Measurements from ENCODE around the gene PHACTR2. TPM values are rescaled to one million over a fixed set of nuclear protein-coding genes. Genes with fewer than 3 reads are reported as not detected.

Gene PHACTR2
- total and polyA plus RNA-seq, 4 donors = 11.0 to 119 (median 43.8) TPM

DNA sequence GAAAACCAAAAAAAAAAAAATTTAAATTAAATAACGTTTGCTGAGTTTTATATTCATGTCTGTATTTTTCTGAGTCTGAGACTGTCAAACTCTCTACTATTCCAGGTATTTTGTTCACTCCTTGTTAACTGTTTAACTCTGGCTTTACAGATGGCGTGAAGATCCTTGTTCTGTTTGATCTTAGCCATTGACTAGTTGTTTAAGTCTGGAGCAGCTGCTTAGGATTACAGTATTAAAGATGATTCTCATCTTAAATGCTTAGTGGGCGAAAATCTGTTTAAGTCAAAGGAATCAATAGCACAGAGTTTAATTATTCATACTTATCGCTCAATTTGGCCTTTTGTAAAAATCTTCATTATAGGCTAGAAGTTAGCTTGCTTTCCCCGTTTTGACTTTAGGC, 2.4 kb downstream of the PHACTR2 start:
- no peak for ATAC-seq (ENCODE audit: insufficient read depth, low FRiP score)
- no peak overlapping the region for H3K4me3 ChIP-seq
- H3K36me3 ChIP-seq (ENCODE audit: control insufficient read depth in 4 of 4, insufficient read depth in 4 of 4, low read length in 4 of 4) = peaks cover 0 to 3% (median 0%) of the 10 kb centered on the region in 4 donors
- H3K27ac ChIP-seq (ENCODE audit: low read depth in 1 of 2, low read length in 1 of 2) = no peak overlapping the region
- H3K9me3 ChIP-seq (ENCODE audit: control insufficient read depth in 4 of 4, insufficient read depth in 3 of 4, low read length in 3 of 4) = no peaks in the 10 kb centered on the region
- no peaks in the 10 kb centered on the region for H3K27me3 ChIP-seq (ENCODE audit: control insufficient read depth in 3 of 3, insufficient read depth in 3 of 3, low read length in 2 of 3)
- H3K4me1 ChIP-seq (ENCODE audit: control insufficient read depth in 5 of 5, insufficient read depth in 5 of 5, low read length in 5 of 5) = peaks cover 0 to 16% (median 8%) of the 10 kb centered on the region in 5 donors
- TF ChIP-seq, protein P1, sequence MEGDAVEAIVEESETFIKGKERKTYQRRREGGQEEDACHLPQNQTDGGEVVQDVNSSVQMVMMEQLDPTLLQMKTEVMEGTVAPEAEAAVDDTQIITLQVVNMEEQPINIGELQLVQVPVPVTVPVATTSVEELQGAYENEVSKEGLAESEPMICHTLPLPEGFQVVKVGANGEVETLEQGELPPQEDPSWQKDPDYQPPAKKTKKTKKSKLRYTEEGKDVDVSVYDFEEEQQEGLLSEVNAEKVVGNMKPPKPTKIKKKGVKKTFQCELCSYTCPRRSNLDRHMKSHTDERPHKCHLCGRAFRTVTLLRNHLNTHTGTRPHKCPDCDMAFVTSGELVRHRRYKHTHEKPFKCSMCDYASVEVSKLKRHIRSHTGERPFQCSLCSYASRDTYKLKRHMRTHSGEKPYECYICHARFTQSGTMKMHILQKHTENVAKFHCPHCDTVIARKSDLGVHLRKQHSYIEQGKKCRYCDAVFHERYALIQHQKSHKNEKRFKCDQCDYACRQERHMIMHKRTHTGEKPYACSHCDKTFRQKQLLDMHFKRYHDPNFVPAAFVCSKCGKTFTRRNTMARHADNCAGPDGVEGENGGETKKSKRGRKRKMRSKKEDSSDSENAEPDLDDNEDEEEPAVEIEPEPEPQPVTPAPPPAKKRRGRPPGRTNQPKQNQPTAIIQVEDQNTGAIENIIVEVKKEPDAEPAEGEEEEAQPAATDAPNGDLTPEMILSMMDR (IDR thresholded peaks at IDR 0.05; ENCODE audit: control extremely low read depth, extremely low read depth) = no peak
- 49 to 73% methylated on average over 5 of the region's 5 CpGs for WGBS, 2 donors
- DNase-seq = peak in 2 of 3 donors; percentile 63 to 68
- H3K9ac ChIP-seq (ENCODE audit: insufficient read depth in 1 of 2, low read length in 2 of 2) = peak overlapping the region in 1 of 2 donors; percentile 99

DNA sequence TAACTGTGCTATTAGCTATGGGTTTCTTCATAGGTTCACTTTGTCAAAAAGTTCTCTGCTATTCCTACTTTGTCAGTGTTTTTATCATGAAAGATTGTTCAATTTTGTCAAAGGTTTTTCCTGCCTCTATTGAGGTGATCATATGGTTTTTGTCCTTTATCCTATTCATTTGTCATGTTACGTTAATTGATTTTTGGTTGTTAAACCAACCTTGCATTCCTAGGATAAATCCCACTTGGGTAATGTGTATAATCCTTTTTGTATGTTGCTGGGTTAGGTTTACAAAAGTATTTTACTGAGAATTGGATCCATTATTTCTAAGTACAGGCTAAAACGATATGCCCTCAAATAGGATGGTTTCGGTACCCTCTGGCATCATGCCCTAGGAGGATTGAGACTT, 5.0 kb downstream of the PHACTR2 start:
- TF ChIP-seq, protein P1 (IDR thresholded peaks at IDR 0.05; ENCODE audit: control extremely low read depth, extremely low read depth) = no peak
- ATAC-seq (ENCODE audit: insufficient read depth, low FRiP score) = no peak
- H3K36me3 ChIP-seq (ENCODE audit: control insufficient read depth in 4 of 4, insufficient read depth in 4 of 4, low read length in 4 of 4) = peaks cover 0 to 3% (median 0%) of the 10 kb centered on the region in 4 donors
- no peak for DNase-seq
- 98% methylated on average over 3 of the region's 3 CpGs for WGBS, 2 donors
- no peak overlapping the region for H3K27ac ChIP-seq (ENCODE audit: low read depth in 1 of 2, low read length in 1 of 2)
- H3K27me3 ChIP-seq (ENCODE audit: control insufficient read depth in 3 of 3, insufficient read depth in 3 of 3, low read length in 2 of 3) = no peaks in the 10 kb centered on the region
- H3K4me1 ChIP-seq (ENCODE audit: control insufficient read depth in 5 of 5, insufficient read depth in 5 of 5, low read length in 5 of 5) = peaks cover 0 to 18% (median 4%) of the 10 kb centered on the region in 5 donors
- H3K9ac ChIP-seq (ENCODE audit: insufficient read depth in 1 of 2, low read length in 2 of 2) = no peak overlapping the region
- H3K9me3 ChIP-seq (ENCODE audit: control insufficient read depth in 4 of 4, insufficient read depth in 3 of 4, low read length in 3 of 4) = no peaks in the 10 kb centered on the region
- no peak overlapping the region for H3K4me3 ChIP-seq

DNA sequence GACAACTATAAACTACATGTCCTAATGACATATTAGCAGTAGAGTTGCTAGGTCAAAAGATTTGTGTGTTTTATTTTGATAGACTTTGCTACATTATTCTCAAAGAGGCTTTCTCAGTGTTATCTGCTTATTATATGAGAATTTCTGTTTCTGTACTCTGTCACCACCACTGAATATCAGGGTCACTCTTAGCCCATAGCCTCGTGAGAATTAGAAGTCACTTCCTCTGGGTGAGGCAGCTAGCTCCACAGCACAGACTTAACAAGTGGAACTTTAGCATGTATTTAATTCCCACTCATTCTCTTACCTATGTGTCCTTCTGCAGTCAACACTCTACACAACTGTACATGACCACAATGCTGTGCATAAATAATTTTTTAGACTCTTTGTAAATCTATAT, 6.7 kb downstream of the PHACTR2 start:
- Histone ChIP-seq H3K36me3 (ENCODE audit: control insufficient read depth in 4 of 4, insufficient read depth in 4 of 4, low read length in 4 of 4) (peaks cover 0 to 3% (median 0%) of the 10 kb centered on the region in 4 donors), H3K4me1 (ENCODE audit: control insufficient read depth in 5 of 5, insufficient read depth in 5 of 5, low read length in 5 of 5) (peaks cover 0 to 23% (median 8%) of the 10 kb centered on the region in 5 donors), H3K27me3 (ENCODE audit: control insufficient read depth in 3 of 3, insufficient read depth in 3 of 3, low read length in 2 of 3) (no peaks in the 10 kb centered on the region), H3K27ac (ENCODE audit: low read depth in 1 of 2, low read length in 1 of 2) (no peak overlapping the region), H3K9ac (ENCODE audit: insufficient read depth in 1 of 2, low read length in 2 of 2) (no peak overlapping the region), H3K4me3 (no peak overlapping the region), H3K9me3 (ENCODE audit: control insufficient read depth in 4 of 4, insufficient read depth in 3 of 4, low read length in 3 of 4) (no peaks in the 10 kb centered on the region)
- ATAC-seq (ENCODE audit: insufficient read depth, low FRiP score) (no peak), DNase-seq (no peak)
- WGBS, 2 donors = 13 to 36% methylated on average over 1 of the region's 1 CpG
- TF ChIP-seq, protein P1 (IDR thresholded peaks at IDR 0.05; ENCODE audit: control extremely low read depth, extremely low read depth) = no peak

DNA sequence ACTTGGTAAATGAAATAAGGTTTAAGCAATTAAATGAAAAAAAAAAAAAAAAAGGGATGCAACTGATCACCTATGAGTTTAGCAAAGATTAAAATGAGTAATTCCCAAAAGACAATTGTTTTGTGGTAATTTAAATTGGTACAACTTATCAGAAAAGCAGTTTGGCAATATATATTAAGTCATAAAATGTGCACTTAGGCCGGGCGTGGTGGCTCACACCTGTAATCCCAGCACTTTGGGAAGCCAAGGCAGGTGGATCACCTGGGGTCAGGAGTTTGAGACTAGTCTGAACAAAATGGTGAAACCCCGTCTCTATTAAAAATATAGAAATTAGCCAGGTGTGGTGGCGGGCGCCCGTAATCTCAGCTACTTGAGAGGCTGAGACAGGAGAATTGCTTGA, 7.9 kb downstream of the PHACTR2 start:
- no peaks in the 10 kb centered on the region for H3K9me3 ChIP-seq (ENCODE audit: control insufficient read depth in 4 of 4, insufficient read depth in 3 of 4, low read length in 3 of 4)
- peaks cover 5 to 29% (median 8%) of the 10 kb centered on the region in 5 donors for H3K4me1 ChIP-seq (ENCODE audit: control insufficient read depth in 5 of 5, insufficient read depth in 5 of 5, low read length in 5 of 5)
- TF ChIP-seq, protein P1 (IDR thresholded peaks at IDR 0.05; ENCODE audit: control extremely low read depth, extremely low read depth) = no peak
- no peak for ATAC-seq (ENCODE audit: insufficient read depth, low FRiP score)
- H3K27me3 ChIP-seq (ENCODE audit: control insufficient read depth in 3 of 3, insufficient read depth in 3 of 3, low read length in 2 of 3) = no peaks in the 10 kb centered on the region
- no peak overlapping the region for H3K4me3 ChIP-seq
- H3K36me3 ChIP-seq (ENCODE audit: control insufficient read depth in 4 of 4, insufficient read depth in 4 of 4, low read length in 4 of 4) = peaks cover 0 to 3% (median 0%) of the 10 kb centered on the region in 4 donors
- no peak overlapping the region for H3K9ac ChIP-seq (ENCODE audit: insufficient read depth in 1 of 2, low read length in 2 of 2)
- no peak overlapping the region for H3K27ac ChIP-seq (ENCODE audit: low read depth in 1 of 2, low read length in 1 of 2)
- 98 to 99% methylated on average over 6 of the region's 6 CpGs for WGBS, 2 donors
- DNase-seq = no peak
